ENCODE results near the gene RSL1D1.

DNA sequence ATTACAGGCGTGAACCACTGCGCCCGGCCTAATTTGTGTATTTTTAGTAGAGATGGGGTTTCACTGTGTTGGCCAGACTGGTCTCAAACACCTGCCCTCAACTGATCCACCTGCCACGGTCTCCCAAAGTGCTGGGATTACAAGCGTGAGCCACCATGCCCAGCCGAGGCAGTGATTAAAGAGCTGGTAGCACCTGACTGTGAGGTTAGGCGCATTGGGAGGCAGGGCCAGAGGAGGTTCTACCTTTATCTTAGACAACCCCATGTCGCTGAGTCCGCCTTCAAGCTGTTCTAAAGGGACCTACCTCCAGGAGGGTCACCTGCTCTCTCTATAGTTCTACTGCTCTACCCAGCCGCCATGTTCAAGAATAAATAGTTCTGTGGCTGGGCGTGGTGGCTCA, 8.1 kb downstream of the RSL1D1 start:
- TF ChIP-seq, protein P1, sequence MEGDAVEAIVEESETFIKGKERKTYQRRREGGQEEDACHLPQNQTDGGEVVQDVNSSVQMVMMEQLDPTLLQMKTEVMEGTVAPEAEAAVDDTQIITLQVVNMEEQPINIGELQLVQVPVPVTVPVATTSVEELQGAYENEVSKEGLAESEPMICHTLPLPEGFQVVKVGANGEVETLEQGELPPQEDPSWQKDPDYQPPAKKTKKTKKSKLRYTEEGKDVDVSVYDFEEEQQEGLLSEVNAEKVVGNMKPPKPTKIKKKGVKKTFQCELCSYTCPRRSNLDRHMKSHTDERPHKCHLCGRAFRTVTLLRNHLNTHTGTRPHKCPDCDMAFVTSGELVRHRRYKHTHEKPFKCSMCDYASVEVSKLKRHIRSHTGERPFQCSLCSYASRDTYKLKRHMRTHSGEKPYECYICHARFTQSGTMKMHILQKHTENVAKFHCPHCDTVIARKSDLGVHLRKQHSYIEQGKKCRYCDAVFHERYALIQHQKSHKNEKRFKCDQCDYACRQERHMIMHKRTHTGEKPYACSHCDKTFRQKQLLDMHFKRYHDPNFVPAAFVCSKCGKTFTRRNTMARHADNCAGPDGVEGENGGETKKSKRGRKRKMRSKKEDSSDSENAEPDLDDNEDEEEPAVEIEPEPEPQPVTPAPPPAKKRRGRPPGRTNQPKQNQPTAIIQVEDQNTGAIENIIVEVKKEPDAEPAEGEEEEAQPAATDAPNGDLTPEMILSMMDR (IDR thresholded peaks at IDR 0.05): no peak
- TF ChIP-seq POLR2A (IDR thresholded peaks at IDR 0.05): no peak

Data from heart left ventricle (tissue), 13 donors.